OCI-LY1 (cell line): ENCODE data around the gene ZCCHC8.

ENCODE experiments used
- H2AFZ ChIP-seq: fragments of 200-600 bp; sonication (generic), shearing (Covaris generic); 2 replicates; pipeline ENCODE4 v1.6.0; 2014; ENCODE audit warnings: antibody characterized with exemption, mild to moderate bottlenecking, low read length
- H3F3A ChIP-seq: fragments of 200-600 bp; sonication (generic), shearing (Covaris generic); 2 replicates; pipeline ENCODE4 v1.6.0; 2014; ENCODE audit warnings: mild to moderate bottlenecking, antibody characterized with exemption, low read length, moderate library complexity; ENCODE audit not compliant: insufficient read depth
- H3K27ac ChIP-seq: fragments of 200-600 bp; sonication (generic); 2 replicates; pipeline ENCODE4 v1.5.1; 2014; ENCODE audit warnings: low read length, mixed run types, mild to moderate bottlenecking, low read depth; ENCODE audit not compliant: poor library complexity, severe bottlenecking
- H3K27me3 ChIP-seq: fragments of 200-600 bp; sonication (generic); 2 replicates; pipeline ENCODE4 v1.6.0; 2014; ENCODE audit warnings: antibody characterized with exemption, mild to moderate bottlenecking, low read length, moderate library complexity; ENCODE audit not compliant: insufficient read depth
- H3K36me3 ChIP-seq: fragments of 200-600 bp; sonication (generic); 2 replicates; pipeline ENCODE4 v1.6.1; 2014; ENCODE audit warnings: mild to moderate bottlenecking, antibody characterized with exemption, low read length, moderate library complexity, mixed read lengths; ENCODE audit not compliant: insufficient read depth
- H3K4me1 ChIP-seq: fragments of 200-600 bp; sonication (generic); 2 replicates; pipeline ENCODE4 v1.5.1; 2014; ENCODE audit warnings: mild to moderate bottlenecking, low read length, moderate library complexity; ENCODE audit not compliant: insufficient read depth, severe bottlenecking
- H3K4me2 ChIP-seq: fragments of 200-600 bp; sonication (generic), shearing (Covaris generic); 2 replicates; pipeline ENCODE4 v1.6.1; 2014; ENCODE audit warnings: low read length
- H3K4me3 ChIP-seq: fragments of 200-600 bp; sonication (generic); 2 replicates; pipeline ENCODE4 v1.5.1; 2014; ENCODE audit warnings: low read length, low read depth, mild to moderate bottlenecking, mixed read lengths; ENCODE audit not compliant: poor library complexity, severe bottlenecking
- H3K79me2 ChIP-seq: fragments of 200-600 bp; shearing (Covaris generic); 2 replicates; pipeline ENCODE4 v1.6.1; 2016; ENCODE audit warnings: mixed run types, low read length, mixed read lengths; ENCODE audit not compliant: insufficient read depth
- H3K9ac ChIP-seq: fragments of 200-600 bp; sonication (generic), shearing (Covaris generic); 2 replicates; pipeline ENCODE4 v1.6.1; 2014; ENCODE audit warnings: mild to moderate bottlenecking, low read length, mixed read lengths
- H3K9me2 ChIP-seq: fragments of 200-600 bp; sonication (generic), shearing (Covaris generic); 2 replicates; pipeline ENCODE4 v1.6.1; 2014; ENCODE audit warnings: low read depth, mild to moderate bottlenecking, low read length, mixed read lengths
- H3K9me3 ChIP-seq: fragments of 200-600 bp; shearing (Covaris generic); 2 replicates; pipeline ENCODE4 v1.6.1; 2014; ENCODE audit warnings: low read length, mixed read lengths
- H4K20me1 ChIP-seq: fragments of 200-600 bp; sonication (generic), shearing (Covaris generic); 2 replicates; pipeline ENCODE4 v1.6.0; 2016; ENCODE audit warnings: mild to moderate bottlenecking, low read length; ENCODE audit not compliant: insufficient read depth
- EZH2 ChIP-seq: fragments of 200-600 bp; sonication (generic), shearing (Covaris generic); IDR thresholded peaks from 2 replicates; pipeline ENCODE4 v1.8.0; 2017; ENCODE audit warnings: borderline replicate concordance, mixed run types, mild to moderate bottlenecking, antibody characterized with exemption, low read length, moderate library complexity, mixed read lengths
- TF ChIP-seq, protein P1 (sequence below): fragments of 200-600 bp; sonication (generic), shearing (Covaris generic); IDR thresholded peaks from 2 replicates; pipeline ENCODE4 v1.5.1; 2017; ENCODE audit warnings: mild to moderate bottlenecking, antibody characterized with exemption, low read length, moderate library complexity, mixed read lengths

The ZCCHC8 gene

DNA sequence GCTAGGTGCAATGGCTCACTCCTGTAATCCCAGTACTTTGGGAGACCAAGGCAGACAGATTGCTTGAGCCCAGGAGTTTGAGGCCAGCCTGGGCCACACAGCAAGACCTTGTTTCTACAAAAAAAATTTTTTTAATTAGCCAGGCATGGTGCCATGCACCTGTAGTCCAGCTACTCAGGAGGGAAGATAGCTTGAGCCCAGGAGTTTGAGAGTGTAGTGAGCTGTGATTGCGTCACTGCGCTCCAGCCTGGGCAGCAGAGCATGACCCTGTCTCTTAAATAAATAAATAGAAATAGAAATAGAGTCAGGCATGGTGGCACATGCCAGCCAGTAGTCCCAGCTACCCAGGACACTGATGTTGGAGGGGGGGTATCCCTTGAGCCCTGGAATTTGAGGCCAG lies 41.5 kb downstream of the ZCCHC8 start:
- Histone ChIP-seq H3K4me1 (no peaks in the 10 kb centered on the region), H3K9me3 (no peaks in the 10 kb centered on the region), H3F3A (no peaks in the 10 kb centered on the region), H2AFZ (no peak overlapping the region), H4K20me1 (no peaks in the 10 kb centered on the region), H3K4me3 (no peak overlapping the region), H3K27ac (no peak overlapping the region), H3K79me2 (no peaks in the 10 kb centered on the region), H3K9ac (no peak overlapping the region), H3K9me2 (no peaks in the 10 kb centered on the region), H3K27me3 (no peaks in the 10 kb centered on the region), H3K36me3 (no peaks in the 10 kb centered on the region), H3K4me2 (no peak overlapping the region)
- TF ChIP-seq EZH2: no peak

- Histone ChIP-seq H3K9me3 (no peaks in the 10 kb centered on the region), H3K27ac (no peak overlapping the region), H3K4me1 (peaks cover 8% of the 10 kb centered on the region), H2AFZ (no peak overlapping the region), H3K27me3 (no peaks in the 10 kb centered on the region), H3K79me2 (no peaks in the 10 kb centered on the region), H3K9ac (no peak overlapping the region), H4K20me1 (no peaks in the 10 kb centered on the region), H3F3A (no peaks in the 10 kb centered on the region), H3K36me3 (no peaks in the 10 kb centered on the region), H3K4me3 (no peak overlapping the region), H3K9me2 (no peaks in the 10 kb centered on the region), H3K4me2 (no peak overlapping the region)
- no peak for TF ChIP-seq EZH2
- TF ChIP-seq, protein P1, sequence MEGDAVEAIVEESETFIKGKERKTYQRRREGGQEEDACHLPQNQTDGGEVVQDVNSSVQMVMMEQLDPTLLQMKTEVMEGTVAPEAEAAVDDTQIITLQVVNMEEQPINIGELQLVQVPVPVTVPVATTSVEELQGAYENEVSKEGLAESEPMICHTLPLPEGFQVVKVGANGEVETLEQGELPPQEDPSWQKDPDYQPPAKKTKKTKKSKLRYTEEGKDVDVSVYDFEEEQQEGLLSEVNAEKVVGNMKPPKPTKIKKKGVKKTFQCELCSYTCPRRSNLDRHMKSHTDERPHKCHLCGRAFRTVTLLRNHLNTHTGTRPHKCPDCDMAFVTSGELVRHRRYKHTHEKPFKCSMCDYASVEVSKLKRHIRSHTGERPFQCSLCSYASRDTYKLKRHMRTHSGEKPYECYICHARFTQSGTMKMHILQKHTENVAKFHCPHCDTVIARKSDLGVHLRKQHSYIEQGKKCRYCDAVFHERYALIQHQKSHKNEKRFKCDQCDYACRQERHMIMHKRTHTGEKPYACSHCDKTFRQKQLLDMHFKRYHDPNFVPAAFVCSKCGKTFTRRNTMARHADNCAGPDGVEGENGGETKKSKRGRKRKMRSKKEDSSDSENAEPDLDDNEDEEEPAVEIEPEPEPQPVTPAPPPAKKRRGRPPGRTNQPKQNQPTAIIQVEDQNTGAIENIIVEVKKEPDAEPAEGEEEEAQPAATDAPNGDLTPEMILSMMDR: no peak
Measured at GRCh38 chr12:122458105-122459035, 42.4 kb downstream of the ZCCHC8 start.

DNA sequence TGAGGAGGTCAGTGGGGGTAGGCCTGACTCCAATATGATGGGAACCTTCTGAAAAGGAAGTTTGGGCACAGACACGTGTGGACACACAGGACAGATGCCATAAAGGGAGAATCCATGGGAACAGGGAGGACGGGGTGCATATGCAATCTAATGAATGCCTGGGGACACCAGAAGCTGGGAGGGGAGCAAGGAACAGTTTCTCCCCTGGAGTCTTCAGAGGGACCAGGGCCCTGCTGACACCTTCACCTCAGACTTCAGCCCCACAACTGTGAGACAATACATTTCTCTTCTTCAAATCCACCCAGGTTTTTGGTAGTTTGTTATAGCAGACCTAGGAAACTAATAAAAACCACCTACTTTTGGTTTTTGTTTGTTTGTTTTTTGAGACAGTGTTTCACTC lies 43.1 kb downstream of the ZCCHC8 start:
- Histone ChIP-seq H2AFZ (no peak overlapping the region), H3K4me2 (no peak overlapping the region), H3K36me3 (no peaks in the 10 kb centered on the region), H3K9me3 (no peaks in the 10 kb centered on the region), H3F3A (no peaks in the 10 kb centered on the region), H3K27ac (no peak overlapping the region), H3K9ac (no peak overlapping the region), H3K4me3 (no peak overlapping the region), H3K79me2 (no peaks in the 10 kb centered on the region), H3K4me1 (peaks cover 16% of the 10 kb centered on the region), H3K27me3 (no peaks in the 10 kb centered on the region), H3K9me2 (no peaks in the 10 kb centered on the region), H4K20me1 (no peaks in the 10 kb centered on the region)
- TF ChIP-seq, protein P1: no peak
- no peak for TF ChIP-seq EZH2

DNA sequence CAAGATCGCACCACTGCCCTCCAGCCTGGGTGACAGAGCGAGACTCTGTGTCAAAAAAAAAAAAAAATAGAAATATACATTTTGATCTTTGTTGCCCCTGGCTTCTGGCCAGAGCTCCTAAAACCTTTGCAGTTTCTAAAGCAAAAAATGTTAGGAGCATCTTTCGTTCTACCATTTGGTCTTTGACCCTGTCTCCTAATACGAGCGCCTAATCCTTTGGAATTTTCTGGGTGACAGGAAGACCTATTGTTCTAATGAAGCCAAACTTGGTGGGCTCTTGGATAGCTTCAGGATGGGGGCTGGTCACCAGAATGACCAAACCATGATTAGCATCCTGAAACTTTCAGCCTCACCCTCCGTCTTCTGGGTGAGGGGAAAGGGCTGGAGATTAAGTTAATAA lies 46.0 kb downstream of the ZCCHC8 start:
- Histone ChIP-seq H4K20me1 (no peaks in the 10 kb centered on the region), H3K27ac (no peak overlapping the region), H3K79me2 (no peaks in the 10 kb centered on the region), H2AFZ (no peak overlapping the region), H3K4me2 (no peak overlapping the region), H3K9ac (no peak overlapping the region), H3K9me3 (no peaks in the 10 kb centered on the region), H3F3A (no peaks in the 10 kb centered on the region), H3K36me3 (no peaks in the 10 kb centered on the region), H3K4me1 (peaks cover 19% of the 10 kb centered on the region), H3K27me3 (no peaks in the 10 kb centered on the region), H3K9me2 (no peaks in the 10 kb centered on the region), H3K4me3 (no peak overlapping the region)
- TF ChIP-seq EZH2: no peak
- TF ChIP-seq, protein P1: no peak
